Measurements from ENCODE around the gene SLC4A1AP. TPM values are rescaled to one million over a fixed set of nuclear protein-coding genes. Genes with fewer than 3 reads are reported as not detected.
A peak's percentile ranks its signal among the peaks of the same experiment; 100 is the strongest.

The SLC4A1AP gene, protein sequence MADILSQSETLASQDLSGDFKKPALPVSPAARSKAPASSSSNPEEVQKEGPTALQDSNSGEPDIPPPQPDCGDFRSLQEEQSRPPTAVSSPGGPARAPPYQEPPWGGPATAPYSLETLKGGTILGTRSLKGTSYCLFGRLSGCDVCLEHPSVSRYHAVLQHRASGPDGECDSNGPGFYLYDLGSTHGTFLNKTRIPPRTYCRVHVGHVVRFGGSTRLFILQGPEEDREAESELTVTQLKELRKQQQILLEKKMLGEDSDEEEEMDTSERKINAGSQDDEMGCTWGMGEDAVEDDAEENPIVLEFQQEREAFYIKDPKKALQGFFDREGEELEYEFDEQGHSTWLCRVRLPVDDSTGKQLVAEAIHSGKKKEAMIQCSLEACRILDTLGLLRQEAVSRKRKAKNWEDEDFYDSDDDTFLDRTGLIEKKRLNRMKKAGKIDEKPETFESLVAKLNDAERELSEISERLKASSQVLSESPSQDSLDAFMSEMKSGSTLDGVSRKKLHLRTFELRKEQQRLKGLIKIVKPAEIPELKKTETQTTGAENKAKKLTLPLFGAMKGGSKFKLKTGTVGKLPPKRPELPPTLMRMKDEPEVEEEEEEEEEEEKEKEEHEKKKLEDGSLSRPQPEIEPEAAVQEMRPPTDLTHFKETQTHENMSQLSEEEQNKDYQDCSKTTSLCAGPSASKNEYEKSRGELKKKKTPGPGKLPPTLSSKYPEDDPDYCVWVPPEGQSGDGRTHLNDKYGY
- 22.4 and 23.3 TPM in 2 replicates for polyA plus RNA-seq (2013)

DNA sequence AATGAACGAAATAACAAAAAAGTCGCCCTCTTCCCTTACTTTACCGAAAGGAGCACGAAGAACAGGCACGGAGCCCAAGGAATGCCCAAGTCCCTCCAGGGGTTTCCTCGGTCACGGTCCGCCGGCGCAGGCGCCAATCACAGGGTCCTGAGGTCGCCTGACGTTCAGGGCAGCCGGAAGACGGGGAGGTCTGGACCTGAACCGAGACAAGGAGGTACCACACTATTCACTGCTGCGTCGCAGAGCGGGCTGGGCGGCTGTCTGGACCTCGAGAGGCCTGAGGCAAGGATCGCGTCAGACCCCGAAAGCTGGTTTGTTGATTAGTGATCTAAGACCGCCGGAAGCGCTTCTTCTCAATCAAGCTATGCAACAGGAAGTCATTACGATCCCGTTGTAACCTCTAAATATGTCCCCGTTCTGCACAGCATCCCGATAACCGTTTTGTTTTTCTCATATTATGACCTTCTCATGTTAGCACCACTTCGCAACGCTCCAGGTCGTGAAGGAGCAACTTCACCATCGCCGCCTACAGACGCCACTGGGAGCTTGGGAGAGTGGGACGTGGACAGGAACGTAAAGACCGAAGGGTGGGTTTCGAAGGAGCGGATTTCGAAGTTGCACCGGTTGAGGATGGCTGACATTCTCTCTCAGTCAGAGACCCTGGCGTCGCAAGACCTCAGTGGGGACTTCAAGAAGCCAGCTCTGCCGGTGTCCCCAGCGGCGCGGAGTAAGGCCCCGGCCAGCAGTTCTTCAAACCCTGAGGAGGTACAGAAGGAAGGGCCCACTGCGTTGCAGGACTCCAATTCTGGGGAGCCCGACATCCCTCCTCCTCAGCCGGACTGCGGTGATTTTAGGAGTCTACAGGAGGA is at the start of gene SLC4A1AP, which contains the start of gene SUPT7L:
Gene SLC4A1AP, plus strand, starts transcription at position 605 of the 869 bp plus-strand sequence. Its CDS starts 26 bp downstream, at position 631.
Gene SUPT7L, minus strand, starts transcription at position 330 of the 869 bp plus-strand sequence. CDS start 1,422 bp downstream, outside the sequence.
- no peaks in the 10 kb centered on the region for H3K9me3 ChIP-seq (ENCODE audit: insufficient read depth, low read depth, low read length)
- H4K8ac ChIP-seq (ENCODE audit: low read depth, low read length): peak within 1 kb of the TSS; percentile 96
- peak within 1 kb of the TSS; percentile 95 for H3K4me2 ChIP-seq (ENCODE audit: low read length)
- peak within 1 kb of the TSS; percentile 54 for H2BK5ac ChIP-seq (ENCODE audit: low read depth, low read length, poor library complexity)
- peak within 1 kb of the TSS; percentile 50 for H4K12ac ChIP-seq (ENCODE audit: low read depth, low read length)
- H3K18ac ChIP-seq (ENCODE audit: low read length): peak within 1 kb of the TSS; percentile 81
- peak within 1 kb of the TSS; percentile 98 for H2AFZ ChIP-seq (ENCODE audit: insufficient read depth, low read length, poor library complexity)
- H3K79me1 ChIP-seq (ENCODE audit: low read length): peaks cover 9% of the 10 kb centered on the region
- H2BK120ac ChIP-seq (ENCODE audit: insufficient read depth, low read length, poor library complexity): peak within 1 kb of the TSS; percentile 44
- H3K4me3 ChIP-seq (ENCODE audit: low read depth, low read length): peak within 1 kb of the TSS; percentile 87
- H3K79me2 ChIP-seq (ENCODE audit: control insufficient read depth, insufficient read depth, low read length, poor library complexity): peaks cover 12% of the 10 kb centered on the region
- peak within 1 kb of the TSS; percentile 68 for H3K4ac ChIP-seq (ENCODE audit: low read depth, low read length)
- peaks cover 9 to 14% of the 10 kb centered on the region in 2 experiments for H3K4me1 ChIP-seq (ENCODE audit: control insufficient read depth in 1 of 2, insufficient read depth in 2 of 2, low read length in 2 of 2)
- no peak within 1 kb of the TSS for H3K23ac ChIP-seq (ENCODE audit: low read length)
- H3K27me3 ChIP-seq (ENCODE audit: insufficient read depth, low read length): no peaks in the 10 kb centered on the region
- WGBS (ENCODE audit: extremely low coverage, insufficient coverage, insufficient read length): no CpG with 5 or more reads among the region's 56 CpGs
- peak within 1 kb of the TSS; percentile 92 for H3K9ac ChIP-seq (ENCODE audit: low read length)
- peak within 1 kb of the TSS; percentile 73 for H4K91ac ChIP-seq (ENCODE audit: low read depth, low read length)
- no peak within 1 kb of the TSS for H2BK12ac ChIP-seq (ENCODE audit: low read length)
- DNase-seq: peak; percentile 84 to 87
- peak within 1 kb of the TSS; percentile 77 for H3K27ac ChIP-seq (ENCODE audit: low read depth, low read length)
- H3K36me3 ChIP-seq (ENCODE audit: control insufficient read depth in 1 of 2, insufficient read depth in 2 of 2, low read length in 2 of 2): peaks cover 10 to 15% of the 10 kb centered on the region in 2 experiments
- peak within 1 kb of the TSS; percentile 63 for H2AK5ac ChIP-seq (ENCODE audit: low read length)
- H3K14ac ChIP-seq (ENCODE audit: low read length): peak within 1 kb of the TSS; percentile 89

DNA sequence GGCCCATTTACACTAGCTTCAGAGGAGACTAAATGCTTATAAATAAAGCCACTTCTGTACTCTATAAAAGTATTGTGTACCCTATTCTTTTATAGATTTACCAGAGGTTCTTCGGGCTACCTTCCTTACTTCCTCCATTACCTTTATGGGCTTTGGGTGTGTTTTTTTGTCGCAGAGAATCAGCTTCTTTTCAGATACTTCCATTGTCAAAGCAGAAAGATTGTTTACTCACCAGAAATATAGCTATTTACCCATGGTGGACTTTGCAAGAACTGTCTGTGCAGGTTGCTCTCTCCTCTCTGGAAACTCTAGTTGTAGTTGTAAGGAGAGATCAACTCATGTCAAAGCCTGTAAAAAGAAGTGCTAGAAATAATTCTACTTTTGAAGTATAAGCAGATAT is 49.7 kb upstream of the SLC4A1AP start:
- Histone ChIP-seq H2BK5ac (ENCODE audit: low read depth, low read length, poor library complexity) (no peak overlapping the region), H3K18ac (ENCODE audit: low read length) (no peak overlapping the region), H3K9ac (ENCODE audit: low read length) (no peak overlapping the region), H3K27ac (ENCODE audit: low read depth, low read length) (no peak overlapping the region), H3K4ac (ENCODE audit: low read depth, low read length) (no peak overlapping the region), H3K4me2 (ENCODE audit: low read length) (no peak overlapping the region), H3K27me3 (ENCODE audit: insufficient read depth, low read length) (no peaks in the 10 kb centered on the region), H4K12ac (ENCODE audit: low read depth, low read length) (no peak overlapping the region), H4K91ac (ENCODE audit: low read depth, low read length) (no peak overlapping the region), H3K4me3 (ENCODE audit: low read depth, low read length) (no peak overlapping the region), H2AFZ (ENCODE audit: insufficient read depth, low read length, poor library complexity) (no peak overlapping the region), H2BK12ac (ENCODE audit: low read length) (no peak overlapping the region), H3K23ac (ENCODE audit: low read length) (no peak overlapping the region), H2AK5ac (ENCODE audit: low read length) (no peak overlapping the region), H3K36me3 (ENCODE audit: control insufficient read depth in 1 of 2, insufficient read depth in 2 of 2, low read length in 2 of 2) (peaks cover 2 to 17% of the 10 kb centered on the region in 2 experiments), H3K14ac (ENCODE audit: low read length) (no peak overlapping the region), H3K4me1 (ENCODE audit: control insufficient read depth in 1 of 2, insufficient read depth in 2 of 2, low read length in 2 of 2) (no peaks in the 10 kb centered on the region), H3K79me2 (ENCODE audit: control insufficient read depth, insufficient read depth, low read length, poor library complexity) (no peaks in the 10 kb centered on the region), H4K8ac (ENCODE audit: low read depth, low read length) (no peak overlapping the region), H3K79me1 (ENCODE audit: low read length) (no peaks in the 10 kb centered on the region), H2BK120ac (ENCODE audit: insufficient read depth, low read length, poor library complexity) (no peak overlapping the region), H3K9me3 (ENCODE audit: insufficient read depth, low read depth, low read length) (no peaks in the 10 kb centered on the region)
- DNase-seq: no peak
- no CpG with 5 or more reads among the region's 2 CpGs for WGBS (ENCODE audit: extremely low coverage, insufficient coverage, insufficient read length)

DNA sequence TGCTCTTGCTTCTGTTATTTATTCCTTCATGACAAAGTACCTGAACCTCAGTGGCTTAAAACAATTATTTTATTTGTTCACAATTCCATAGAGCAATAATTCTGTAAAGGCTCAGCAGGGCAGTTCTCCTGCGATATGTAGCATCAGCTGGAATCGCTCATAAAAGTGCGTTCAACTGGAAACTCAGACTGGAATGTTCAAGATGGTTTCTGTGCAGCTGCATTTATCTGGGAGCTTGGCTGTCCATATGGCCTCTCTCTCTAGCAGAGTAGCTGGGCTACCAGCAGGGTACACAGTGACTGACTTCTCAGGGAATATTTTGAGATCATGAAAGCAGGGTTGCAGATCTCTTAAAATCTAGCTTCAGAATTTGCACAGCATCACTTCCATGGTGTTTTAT is 48.4 kb upstream of the SLC4A1AP start:
- H3K27ac ChIP-seq (ENCODE audit: low read depth, low read length): no peak overlapping the region
- no peak overlapping the region for H3K4ac ChIP-seq (ENCODE audit: low read depth, low read length)
- H3K18ac ChIP-seq (ENCODE audit: low read length): no peak overlapping the region
- no peaks in the 10 kb centered on the region for H3K9me3 ChIP-seq (ENCODE audit: insufficient read depth, low read depth, low read length)
- no peak overlapping the region for H3K4me2 ChIP-seq (ENCODE audit: low read length)
- no peak overlapping the region for H2BK5ac ChIP-seq (ENCODE audit: low read depth, low read length, poor library complexity)
- H3K4me3 ChIP-seq (ENCODE audit: low read depth, low read length): no peak overlapping the region
- no peak overlapping the region for H2AFZ ChIP-seq (ENCODE audit: insufficient read depth, low read length, poor library complexity)
- H4K8ac ChIP-seq (ENCODE audit: low read depth, low read length): no peak overlapping the region
- H4K91ac ChIP-seq (ENCODE audit: low read depth, low read length): no peak overlapping the region
- WGBS (ENCODE audit: extremely low coverage, insufficient coverage, insufficient read length): no CpG with 5 or more reads among the region's 3 CpGs
- DNase-seq: no peak
- no peak overlapping the region for H4K12ac ChIP-seq (ENCODE audit: low read depth, low read length)
- no peak overlapping the region for H2BK120ac ChIP-seq (ENCODE audit: insufficient read depth, low read length, poor library complexity)
- H3K36me3 ChIP-seq (ENCODE audit: control insufficient read depth in 1 of 2, insufficient read depth in 2 of 2, low read length in 2 of 2): peaks cover 4 to 14% of the 10 kb centered on the region in 2 experiments
- H2BK12ac ChIP-seq (ENCODE audit: low read length): no peak overlapping the region
- no peaks in the 10 kb centered on the region for H3K79me2 ChIP-seq (ENCODE audit: control insufficient read depth, insufficient read depth, low read length, poor library complexity)
- H3K23ac ChIP-seq (ENCODE audit: low read length): no peak overlapping the region
- H3K9ac ChIP-seq (ENCODE audit: low read length): no peak overlapping the region
- no peaks in the 10 kb centered on the region for H3K27me3 ChIP-seq (ENCODE audit: insufficient read depth, low read length)
- no peak overlapping the region for H2AK5ac ChIP-seq (ENCODE audit: low read length)
- no peaks in the 10 kb centered on the region for H3K79me1 ChIP-seq (ENCODE audit: low read length)
- H3K4me1 ChIP-seq (ENCODE audit: control insufficient read depth in 1 of 2, insufficient read depth in 2 of 2, low read length in 2 of 2): no peaks in the 10 kb centered on the region
- H3K14ac ChIP-seq (ENCODE audit: low read length): no peak overlapping the region

DNA sequence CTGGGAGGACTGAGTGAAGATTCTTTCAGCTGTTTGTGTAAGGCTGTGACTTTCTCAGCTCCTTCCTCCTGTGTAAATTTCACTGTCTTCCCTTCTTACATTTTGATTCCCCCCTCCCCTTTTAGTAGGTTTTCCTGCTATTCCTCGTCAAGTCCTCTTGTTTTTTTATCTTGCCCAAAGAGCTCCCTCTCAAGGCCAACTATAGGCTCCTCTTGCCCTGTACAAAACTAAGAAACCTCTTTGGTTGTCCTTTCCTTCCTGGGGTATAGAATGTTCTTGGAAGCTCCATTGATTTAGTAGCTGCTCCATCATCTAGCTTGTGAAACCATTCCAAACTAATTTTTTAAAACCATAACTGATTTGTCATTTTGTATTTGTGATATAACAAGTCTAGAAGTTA is 42.2 kb upstream of the SLC4A1AP start:
- Histone ChIP-seq H3K18ac (ENCODE audit: low read length) (no peak overlapping the region), H3K9me3 (ENCODE audit: insufficient read depth, low read depth, low read length) (no peaks in the 10 kb centered on the region), H3K79me2 (ENCODE audit: control insufficient read depth, insufficient read depth, low read length, poor library complexity) (no peaks in the 10 kb centered on the region), H3K4me1 (ENCODE audit: control insufficient read depth in 1 of 2, insufficient read depth in 2 of 2, low read length in 2 of 2) (no peaks in the 10 kb centered on the region), H3K27ac (ENCODE audit: low read depth, low read length) (no peak overlapping the region), H3K14ac (ENCODE audit: low read length) (no peak overlapping the region), H3K9ac (ENCODE audit: low read length) (no peak overlapping the region), H2AK5ac (ENCODE audit: low read length) (no peak overlapping the region), H3K4me3 (ENCODE audit: low read depth, low read length) (no peak overlapping the region), H3K79me1 (ENCODE audit: low read length) (no peaks in the 10 kb centered on the region), H2AFZ (ENCODE audit: insufficient read depth, low read length, poor library complexity) (no peak overlapping the region), H3K36me3 (ENCODE audit: control insufficient read depth in 1 of 2, insufficient read depth in 2 of 2, low read length in 2 of 2) (peaks cover 11 to 18% of the 10 kb centered on the region in 2 experiments), H2BK12ac (ENCODE audit: low read length) (no peak overlapping the region), H3K4ac (ENCODE audit: low read depth, low read length) (no peak overlapping the region), H3K23ac (ENCODE audit: low read length) (no peak overlapping the region), H4K91ac (ENCODE audit: low read depth, low read length) (no peak overlapping the region), H3K4me2 (ENCODE audit: low read length) (no peak overlapping the region), H4K8ac (ENCODE audit: low read depth, low read length) (no peak overlapping the region), H4K12ac (ENCODE audit: low read depth, low read length) (no peak overlapping the region), H3K27me3 (ENCODE audit: insufficient read depth, low read length) (no peaks in the 10 kb centered on the region), H2BK120ac (ENCODE audit: insufficient read depth, low read length, poor library complexity) (no peak overlapping the region), H2BK5ac (ENCODE audit: low read depth, low read length, poor library complexity) (no peak overlapping the region)
- DNase-seq: no peak
- WGBS (ENCODE audit: extremely low coverage, insufficient coverage, insufficient read length): no CpG with 5 or more reads among the region's 1 CpG
